GM23338 (cell line): ENCODE data around the gene BEST4. TPM values are rescaled to one million over a fixed set of nuclear protein-coding genes. Genes with fewer than 3 reads are reported as not detected.
A peak's percentile ranks its signal among the peaks of the same experiment; 100 is the strongest.

Source experiments
- ATAC-seq: fragments of 200-7000 bp; cut with Tn5 transposase; 3 replicates; pipeline ENCODE4 v1.9.1; 2020
- DNase-seq: peaks from one replicate; pipeline ENCODE4 v3.0.0-alpha.2; 2015; ENCODE audit warnings: low spot score
- H2AFZ ChIP-seq: fragments of 200-600 bp; sonication (generic); 2 replicates; pipeline ENCODE4 v1.8.0; 2016; ENCODE audit warnings: antibody characterized with exemption, mild to moderate bottlenecking, moderate library complexity
- H3F3A ChIP-seq: fragments of 200-600 bp; sonication (generic); replicated peaks from 2 replicates; pipeline ENCODE4 v1.8.0; 2017; ENCODE audit warnings: antibody characterized with exemption, mixed run types, low read depth
- H3K27ac ChIP-seq: fragments of 200-600 bp; sonication (generic); 2 replicates; pipeline ENCODE4 v1.6.1; 2016; ENCODE audit warnings: low read depth
- H3K27me3 ChIP-seq: fragments of 200-600 bp; sonication (generic); 2 replicates; pipeline ENCODE4 v1.8.0; 2016; ENCODE audit warnings: mild to moderate bottlenecking, mixed run types, moderate library complexity; ENCODE audit not compliant: insufficient read depth
- H3K36me3 ChIP-seq: fragments of 200-600 bp; sonication (generic); 2 replicates; pipeline ENCODE4 v1.8.0; 2016; ENCODE audit warnings: mild to moderate bottlenecking; ENCODE audit not compliant: insufficient read depth
- H3K4me1 ChIP-seq: fragments of 200-600 bp; sonication (generic); 2 replicates; pipeline ENCODE4 v1.8.0; 2016; ENCODE audit warnings: mild to moderate bottlenecking, moderate library complexity; ENCODE audit not compliant: insufficient read depth
- H3K4me2 ChIP-seq: fragments of 200-600 bp; sonication (generic); 2 replicates; pipeline ENCODE4 v1.7.1; 2017; ENCODE audit warnings: mixed run types
- H3K4me3 ChIP-seq: fragments of 200-600 bp; sonication (generic); 2 replicates; pipeline ENCODE4 v1.6.1; 2016; ENCODE audit warnings: mixed run types
- H3K79me2 ChIP-seq: fragments of 200-600 bp; sonication (generic); replicated peaks from 2 replicates; pipeline ENCODE4 v1.8.0; 2017; ENCODE audit warnings: mild to moderate bottlenecking; ENCODE audit not compliant: insufficient read depth
- H3K9me2 ChIP-seq: fragments of 200-600 bp; sonication (generic); 2 replicates; pipeline ENCODE4 v1.8.0; 2017; ENCODE audit not compliant: insufficient read depth
- H4K20me1 ChIP-seq: fragments of 200-600 bp; sonication (generic); replicated peaks from 2 replicates; pipeline ENCODE4 v1.8.0; 2017; ENCODE audit warnings: mild to moderate bottlenecking; ENCODE audit not compliant: insufficient read depth
- H3K27ac Mint-ChIP-seq: 2 replicates; pipeline ENCODE4 v1.8.0; 2020; ENCODE audit warnings: inconsistent platforms, mild to moderate bottlenecking, moderate library complexity, mixed read lengths
- H3K27me3 Mint-ChIP-seq: 3 replicates; pipeline ENCODE4 v1.8.0; 2022; ENCODE audit warnings: low read depth, mild to moderate bottlenecking, moderate library complexity, mixed read lengths, inconsistent platforms; ENCODE audit not compliant: insufficient read depth, poor library complexity
- H3K36me3 Mint-ChIP-seq: 3 replicates; pipeline ENCODE4 v1.8.0; 2021; ENCODE audit warnings: low read depth, mild to moderate bottlenecking, inconsistent platforms, moderate library complexity, mixed read lengths
- H3K4me1 Mint-ChIP-seq: 3 replicates; pipeline ENCODE4 v1.8.0; 2020; ENCODE audit warnings: mild to moderate bottlenecking, inconsistent platforms, mixed read lengths
- H3K4me3 Mint-ChIP-seq: 3 replicates; pipeline ENCODE4 v1.8.0; 2021; ENCODE audit warnings: moderate library complexity, mild to moderate bottlenecking, inconsistent platforms, mixed read lengths
- H3K9me3 Mint-ChIP-seq: 3 replicates; pipeline ENCODE4 v1.8.0; 2020; ENCODE audit warnings: moderate library complexity, mild to moderate bottlenecking, inconsistent platforms, mixed read lengths
- CREB1 ChIP-seq: fragments of 250-450 bp; sonication (Bioruptor Pico); IDR thresholded peaks from 2 replicates; pipeline ENCODE4 v1.5.0; 2020; ENCODE audit warnings: low read depth, mild to moderate bottlenecking, moderate library complexity
- CTCF ChIP-seq, 2 experiments: fragments of 200-600 bp in 1 of 2; sonication (generic) in 1 of 2; conservative IDR thresholded peaks; 2 replicates each; pipeline versions ENCODE4 v1.5.1 to v1.6.1; 2016 to 2017; ENCODE audit warnings: antibody characterized with exemption in 2 of 2, low read depth in 2 of 2, mild to moderate bottlenecking in 2 of 2, moderate library complexity in 1 of 2
- EZH2 ChIP-seq: fragments of 200-600 bp; sonication (generic); IDR thresholded peaks from one replicate; pipeline ENCODE4 v1.8.0; 2017; ENCODE audit warnings: antibody characterized with exemption, mild to moderate bottlenecking, low read depth; ENCODE audit not compliant: unreplicated experiment
- POLR2AphosphoS5 ChIP-seq: IDR thresholded peaks from 2 replicates; pipeline ENCODE4 v1.6.1; 2016; ENCODE audit warnings: antibody characterized with exemption, low read depth
- REST ChIP-seq: IDR thresholded peaks from one replicate; pipeline ENCODE4 v1.6.1; 2018; ENCODE audit warnings: antibody characterized with exemption; ENCODE audit not compliant: unreplicated experiment
- ZNF114 ChIP-seq: fragments of 250-450 bp; sonication (Bioruptor Pico); IDR thresholded peaks from 2 replicates; pipeline ENCODE4 v1.5.0; 2020; ENCODE audit warnings: mild to moderate bottlenecking, moderate library complexity
- ZNF462 ChIP-seq: fragments of 250-450 bp; sonication (Bioruptor Pico); IDR thresholded peaks from 2 replicates; pipeline ENCODE4 v1.5.0; 2020; ENCODE audit warnings: mild to moderate bottlenecking, moderate library complexity
- polyA plus RNA-seq: library from polyadenylated mRNA; unstranded; fragments of >200 nt; fragmentation: Nextera tagmentation; extraction: Ambion mirVana; gene quantifications from 2 replicates; pipeline ENCODE4 v1.2.1, GENCODE V29; 2016
- total RNA-seq: library from RNA; depleted of rRNA; stranded (reverse); fragments of >200 nt; shearing (Covaris generic); gene quantifications from 2 replicates; pipeline ENCODE4 v1.2.3, GENCODE V29; 2014
- TF ChIP-seq, protein P1 (sequence below): IDR thresholded peaks from 2 replicates; pipeline ENCODE4 v1.6.1; 2016; ENCODE audit warnings: antibody characterized with exemption

The BEST4 gene
- total and polyA plus RNA-seq, 2 experiments from 2014 or later: 0.63 to 1.6 TPM

- no peak for TF ChIP-seq CTCF (conservative IDR thresholded peaks at IDR 0.05; ENCODE audit: low read depth in 2 of 2)
- TF ChIP-seq EZH2: no peak
- TF ChIP-seq REST: no peak
- TF ChIP-seq, protein P1, sequence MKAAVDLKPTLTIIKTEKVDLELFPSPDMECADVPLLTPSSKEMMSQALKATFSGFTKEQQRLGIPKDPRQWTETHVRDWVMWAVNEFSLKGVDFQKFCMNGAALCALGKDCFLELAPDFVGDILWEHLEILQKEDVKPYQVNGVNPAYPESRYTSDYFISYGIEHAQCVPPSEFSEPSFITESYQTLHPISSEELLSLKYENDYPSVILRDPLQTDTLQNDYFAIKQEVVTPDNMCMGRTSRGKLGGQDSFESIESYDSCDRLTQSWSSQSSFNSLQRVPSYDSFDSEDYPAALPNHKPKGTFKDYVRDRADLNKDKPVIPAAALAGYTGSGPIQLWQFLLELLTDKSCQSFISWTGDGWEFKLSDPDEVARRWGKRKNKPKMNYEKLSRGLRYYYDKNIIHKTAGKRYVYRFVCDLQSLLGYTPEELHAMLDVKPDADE: no peak
- no peak for TF ChIP-seq CREB1 (CRISPR knock-in tag)
- no peak for TF ChIP-seq POLR2AphosphoS5
- no peak for TF ChIP-seq ZNF114 (CRISPR knock-in tag)
These were observed 4.3 kb downstream of the BEST4 start (continued) for GRCh38 chr1:44783697-44784093.

DNA sequence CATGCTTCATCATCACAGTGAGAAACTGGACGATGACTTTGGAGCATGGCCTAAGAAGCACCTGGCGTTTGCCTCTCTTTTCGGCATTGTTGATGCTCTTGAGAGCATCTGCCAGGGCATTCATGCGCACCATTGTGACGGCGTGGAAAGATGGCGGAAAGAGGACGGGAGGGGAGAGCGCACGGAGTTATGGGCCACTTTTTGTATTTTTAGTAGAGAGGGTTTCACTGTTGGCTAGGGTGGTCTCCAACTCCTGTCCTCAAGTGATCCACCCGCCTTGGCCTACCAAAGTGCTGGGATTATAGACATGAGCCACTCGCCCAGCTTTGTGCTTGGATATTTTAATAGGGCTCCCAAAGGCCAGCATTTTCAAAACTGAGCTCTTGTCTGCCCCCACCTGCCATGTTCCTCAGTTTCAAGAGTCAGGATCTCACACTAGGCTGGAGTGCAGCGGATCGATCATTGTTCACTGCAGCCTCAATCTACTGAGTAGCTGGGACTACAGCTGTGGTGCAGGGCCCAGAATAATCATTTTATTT is 7.3 kb downstream of the BEST4 start:
- Histone ChIP-seq H4K20me1 (peaks cover 35% of the 10 kb centered on the region), H3K79me2 (peaks cover 32% of the 10 kb centered on the region), H3F3A (peaks cover 86% of the 10 kb centered on the region), H3K4me1 (peaks cover 29% of the 10 kb centered on the region), H3K27me3 (0 out of 2 replicates have a peak, but pooled peaks cover 7% of the 10 kb centered on the region), H2AFZ (no peak overlapping the region), H3K4me2 (no peak overlapping the region), H3K27ac (peak overlapping the region; percentile 62), H3K36me3 (peaks cover 37% of the 10 kb centered on the region), H3K9me2 (no peaks in the 10 kb centered on the region), H3K4me3 (no peak overlapping the region)
- Mint-ChIP-seq H3K36me3 (peaks cover 64% of the 10 kb centered on the region), H3K27ac (0 out of 2 replicates have a peak overlapping the region, but pooled peaks have one; percentile 46), H3K4me3 (no peak overlapping the region), H3K9me3 (no peaks in the 10 kb centered on the region; the same call in 2 of the 3 replicates), H3K27me3 (peaks cover 43% of the 10 kb centered on the region), H3K4me1 (peaks cover 35% of the 10 kb centered on the region)
- DNase-seq (peak; percentile 38), ATAC-seq (peak; percentile 4; the same call in 2 of the 3 replicates)
- TF ChIP-seq ZNF462: no peak
- TF ChIP-seq EZH2: no peak
